Neural cell (in vitro differentiated cells): ENCODE results near the gene P2RX2. TPM values are rescaled to one million over a fixed set of nuclear protein-coding genes. Genes with fewer than 3 reads are reported as not detected.

Experiments
- H2AFZ ChIP-seq: fragments of 200-600, 300-800 bp; sonication (generic), shearing (Covaris generic); 2 replicates; pipeline ENCODE4 v1.6.0; 2014; ENCODE audit warnings: low read depth, mild to moderate bottlenecking, antibody characterized with exemption, low read length, moderate library complexity
- H3F3A ChIP-seq: fragments of 200-600 bp; shearing (Covaris generic); 2 replicates; pipeline ENCODE4 v1.6.1; 2016; ENCODE audit warnings: mild to moderate bottlenecking, moderate library complexity, mixed read lengths, antibody characterized with exemption, low read length; ENCODE audit not compliant: insufficient read depth, poor library complexity, severe bottlenecking
- H3K27ac ChIP-seq: fragments of 200-600, 300-800 bp; sonication (generic), shearing (Covaris generic); 2 replicates; pipeline ENCODE4 v1.5.1; 2014; ENCODE audit warnings: mild to moderate bottlenecking, low read length, moderate library complexity
- H3K27me3 ChIP-seq: fragments of 300-800, 200-600 bp; sonication (generic), shearing (Covaris generic); 2 replicates; pipeline ENCODE4 v1.6.0; 2014; ENCODE audit warnings: mild to moderate bottlenecking, low read depth, low read length, moderate library complexity; ENCODE audit not compliant: insufficient read depth
- H3K36me3 ChIP-seq: fragments of 300-800, 200-600 bp; sonication (generic), shearing (Covaris generic); 2 replicates; pipeline ENCODE4 v1.5.1; 2014; ENCODE audit warnings: mild to moderate bottlenecking, antibody characterized with exemption, low read length, moderate library complexity; ENCODE audit not compliant: insufficient read depth
- H3K4me2 ChIP-seq: fragments of 300-800, 200-600 bp; sonication (generic), shearing (Covaris generic); 2 replicates; pipeline ENCODE4 v1.6.0; 2014; ENCODE audit warnings: mild to moderate bottlenecking, low read length
- H3K4me3 ChIP-seq: fragments of 300-800, 200-600 bp; sonication (generic), shearing (Covaris generic); 2 replicates; pipeline ENCODE4 v1.5.1; 2014; ENCODE audit warnings: mild to moderate bottlenecking, low read length, moderate library complexity
- H3K79me2 ChIP-seq: fragments of 200-600 bp; shearing (Covaris generic); replicated peaks from 2 replicates; pipeline ENCODE4 v1.6.0; 2014; ENCODE audit warnings: mild to moderate bottlenecking, low read length, moderate library complexity; ENCODE audit not compliant: insufficient read depth
- H3K9ac ChIP-seq: fragments of 300-800, 200-600 bp; sonication (generic), shearing (Covaris generic); 2 replicates; pipeline ENCODE4 v1.6.1; 2016; ENCODE audit warnings: mild to moderate bottlenecking, low read length, mixed read lengths
- H3K9me2 ChIP-seq: fragments of 200-600 bp; shearing (Covaris generic); 2 replicates; pipeline ENCODE4 v1.6.1; 2016; ENCODE audit warnings: mild to moderate bottlenecking, low read length, mixed read lengths; ENCODE audit not compliant: insufficient read depth
- H3K9me3 ChIP-seq: fragments of 200-600, 300-800 bp; sonication (generic), shearing (Covaris generic); 2 replicates; pipeline ENCODE4 v1.6.1; 2016; ENCODE audit warnings: mild to moderate bottlenecking, mixed run types, low read length, moderate library complexity, mixed read lengths
- H4K20me1 ChIP-seq: fragments of 200-600 bp; shearing (Covaris generic); 2 replicates; pipeline ENCODE4 v1.6.1; 2016; ENCODE audit warnings: mild to moderate bottlenecking, mixed run types; ENCODE audit not compliant: insufficient read depth
- EP300 ChIP-seq: fragments of 450-650 bp; conservative IDR thresholded peaks from 2 replicates; pipeline ENCODE4 v1.6.1; 2014; ENCODE audit warnings: antibody characterized with exemption, mild to moderate bottlenecking, moderate library complexity; ENCODE audit not compliant: poor library complexity, severe bottlenecking
- EZH2 ChIP-seq: fragments of 200-600, 300-800 bp; shearing (Covaris generic), sonication (generic); IDR thresholded peaks from 2 replicates; pipeline ENCODE4 v1.6.1; 2014; ENCODE audit warnings: antibody characterized with exemption, low read length, borderline replicate concordance, mild to moderate bottlenecking; ENCODE audit not compliant: insufficient read depth, poor library complexity, severe bottlenecking
- MXI1 ChIP-seq: fragments of 450-650 bp; conservative IDR thresholded peaks from 2 replicates; pipeline ENCODE4 v1.6.1; 2014; ENCODE audit warnings: antibody characterized with exemption, mild to moderate bottlenecking; ENCODE audit not compliant: poor library complexity, severe bottlenecking
- POLR2AphosphoS5 ChIP-seq: IDR thresholded peaks from 2 replicates; pipeline ENCODE4 v1.6.1; 2012
- RAD21 ChIP-seq: fragments of 450-650 bp; conservative IDR thresholded peaks from 2 replicates; pipeline ENCODE4 v1.6.1; 2014; ENCODE audit warnings: antibody characterized with exemption, mild to moderate bottlenecking, moderate library complexity
- SMC3 ChIP-seq: fragments of 450-650 bp; conservative IDR thresholded peaks from 2 replicates; pipeline ENCODE4 v1.6.1; 2014; ENCODE audit warnings: antibody characterized with exemption, mild to moderate bottlenecking, moderate library complexity; ENCODE audit not compliant: poor library complexity
- polyA plus RNA-seq: library from polyadenylated mRNA; depleted of rRNA; stranded (reverse); fragments of >200 nt; gene quantifications from 2 replicates; pipeline ENCODE4 v1.2.3, GENCODE V29; 2014
- TF ChIP-seq, protein P1 (sequence below): fragments of 450-650 bp; IDR thresholded peaks from 2 replicates; pipeline ENCODE4 v1.5.1; 2014; ENCODE audit warnings: antibody characterized with exemption, mild to moderate bottlenecking, moderate library complexity; ENCODE audit not compliant: poor library complexity, severe bottlenecking
- TF ChIP-seq, protein P2 (sequence below): IDR thresholded peaks from 2 replicates; pipeline ENCODE4 v1.6.1; 2012; ENCODE audit warnings: borderline replicate concordance

Gene P2RX2
- polyA plus RNA-seq, 1 donor from 2014 or later = not detected

GRCh38 chr12:132619386-132620112 is 973 bp downstream of the P2RX2 start:
- no peak overlapping the region for H3K4me2 ChIP-seq

DNA sequence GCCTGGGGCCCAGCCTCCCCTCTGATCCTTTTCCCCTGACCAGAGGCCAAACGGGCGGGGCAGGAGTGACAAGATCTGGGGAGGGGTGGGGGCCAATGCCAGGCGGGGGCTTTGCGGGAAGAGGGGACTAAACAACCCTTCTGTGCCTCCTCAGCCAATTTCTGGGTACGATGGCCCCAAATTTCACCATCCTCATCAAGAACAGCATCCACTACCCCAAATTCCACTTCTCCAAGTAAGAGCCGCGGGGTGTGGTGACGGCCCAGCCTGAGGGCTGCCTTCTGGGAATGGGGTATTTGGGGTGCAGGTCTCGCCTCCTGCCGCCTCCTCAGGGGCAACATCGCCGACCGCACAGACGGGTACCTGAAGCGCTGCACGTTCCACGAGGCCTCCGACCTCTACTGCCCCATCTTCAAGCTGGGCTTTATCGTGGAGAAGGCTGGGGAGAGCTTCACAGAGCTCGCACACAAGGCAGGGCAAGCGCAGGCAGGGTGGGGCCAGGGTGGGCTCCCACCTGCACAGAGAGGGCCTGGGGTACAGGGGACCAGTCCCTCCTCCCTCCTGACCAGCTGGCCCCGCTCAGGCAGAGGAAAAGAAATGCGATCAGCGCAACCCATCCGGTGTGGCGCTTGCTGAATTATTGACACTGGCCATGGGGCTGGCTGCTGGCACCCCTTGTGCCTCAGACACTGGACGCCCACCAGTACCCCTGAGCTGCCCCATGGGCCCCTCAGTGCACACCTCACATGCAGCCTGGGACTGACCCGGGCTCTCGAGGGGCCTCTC is 1.7 kb downstream of the P2RX2 start:
- Histone ChIP-seq H3F3A (no peaks in the 10 kb centered on the region), H3K79me2 (no peaks in the 10 kb centered on the region), H3K27me3 (peaks cover 33% of the 10 kb centered on the region)
- TF ChIP-seq, protein P1, sequence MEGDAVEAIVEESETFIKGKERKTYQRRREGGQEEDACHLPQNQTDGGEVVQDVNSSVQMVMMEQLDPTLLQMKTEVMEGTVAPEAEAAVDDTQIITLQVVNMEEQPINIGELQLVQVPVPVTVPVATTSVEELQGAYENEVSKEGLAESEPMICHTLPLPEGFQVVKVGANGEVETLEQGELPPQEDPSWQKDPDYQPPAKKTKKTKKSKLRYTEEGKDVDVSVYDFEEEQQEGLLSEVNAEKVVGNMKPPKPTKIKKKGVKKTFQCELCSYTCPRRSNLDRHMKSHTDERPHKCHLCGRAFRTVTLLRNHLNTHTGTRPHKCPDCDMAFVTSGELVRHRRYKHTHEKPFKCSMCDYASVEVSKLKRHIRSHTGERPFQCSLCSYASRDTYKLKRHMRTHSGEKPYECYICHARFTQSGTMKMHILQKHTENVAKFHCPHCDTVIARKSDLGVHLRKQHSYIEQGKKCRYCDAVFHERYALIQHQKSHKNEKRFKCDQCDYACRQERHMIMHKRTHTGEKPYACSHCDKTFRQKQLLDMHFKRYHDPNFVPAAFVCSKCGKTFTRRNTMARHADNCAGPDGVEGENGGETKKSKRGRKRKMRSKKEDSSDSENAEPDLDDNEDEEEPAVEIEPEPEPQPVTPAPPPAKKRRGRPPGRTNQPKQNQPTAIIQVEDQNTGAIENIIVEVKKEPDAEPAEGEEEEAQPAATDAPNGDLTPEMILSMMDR = no peak
- TF ChIP-seq EP300 = no peak
- no peak for TF ChIP-seq POLR2AphosphoS5
- no peak for TF ChIP-seq SMC3
- TF ChIP-seq EZH2 = no peak
- no peak for TF ChIP-seq RAD21
- no peak for TF ChIP-seq MXI1

More at GRCh38 chr12:132619386-132620112, 973 bp downstream of the P2RX2 start:
- Histone ChIP-seq H3K36me3 (no peaks in the 10 kb centered on the region), H3K9ac (no peak overlapping the region), H3K9me2 (no peaks in the 10 kb centered on the region), H3K27ac (no peak overlapping the region), H2AFZ (no peak overlapping the region), H3F3A (no peaks in the 10 kb centered on the region), H3K9me3 (peaks cover 12% of the 10 kb centered on the region), H3K79me2 (no peaks in the 10 kb centered on the region), H3K4me3 (no peak overlapping the region), H4K20me1 (no peaks in the 10 kb centered on the region), H3K27me3 (peaks cover 36% of the 10 kb centered on the region)
- TF ChIP-seq EZH2 (no peak), SMC3 (no peak), MXI1 (no peak), EP300 (no peak), POLR2AphosphoS5 (no peak), RAD21 (no peak)
- TF ChIP-seq, protein P2, sequence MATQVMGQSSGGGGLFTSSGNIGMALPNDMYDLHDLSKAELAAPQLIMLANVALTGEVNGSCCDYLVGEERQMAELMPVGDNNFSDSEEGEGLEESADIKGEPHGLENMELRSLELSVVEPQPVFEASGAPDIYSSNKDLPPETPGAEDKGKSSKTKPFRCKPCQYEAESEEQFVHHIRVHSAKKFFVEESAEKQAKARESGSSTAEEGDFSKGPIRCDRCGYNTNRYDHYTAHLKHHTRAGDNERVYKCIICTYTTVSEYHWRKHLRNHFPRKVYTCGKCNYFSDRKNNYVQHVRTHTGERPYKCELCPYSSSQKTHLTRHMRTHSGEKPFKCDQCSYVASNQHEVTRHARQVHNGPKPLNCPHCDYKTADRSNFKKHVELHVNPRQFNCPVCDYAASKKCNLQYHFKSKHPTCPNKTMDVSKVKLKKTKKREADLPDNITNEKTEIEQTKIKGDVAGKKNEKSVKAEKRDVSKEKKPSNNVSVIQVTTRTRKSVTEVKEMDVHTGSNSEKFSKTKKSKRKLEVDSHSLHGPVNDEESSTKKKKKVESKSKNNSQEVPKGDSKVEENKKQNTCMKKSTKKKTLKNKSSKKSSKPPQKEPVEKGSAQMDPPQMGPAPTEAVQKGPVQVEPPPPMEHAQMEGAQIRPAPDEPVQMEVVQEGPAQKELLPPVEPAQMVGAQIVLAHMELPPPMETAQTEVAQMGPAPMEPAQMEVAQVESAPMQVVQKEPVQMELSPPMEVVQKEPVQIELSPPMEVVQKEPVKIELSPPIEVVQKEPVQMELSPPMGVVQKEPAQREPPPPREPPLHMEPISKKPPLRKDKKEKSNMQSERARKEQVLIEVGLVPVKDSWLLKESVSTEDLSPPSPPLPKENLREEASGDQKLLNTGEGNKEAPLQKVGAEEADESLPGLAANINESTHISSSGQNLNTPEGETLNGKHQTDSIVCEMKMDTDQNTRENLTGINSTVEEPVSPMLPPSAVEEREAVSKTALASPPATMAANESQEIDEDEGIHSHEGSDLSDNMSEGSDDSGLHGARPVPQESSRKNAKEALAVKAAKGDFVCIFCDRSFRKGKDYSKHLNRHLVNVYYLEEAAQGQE = no peak
- TF ChIP-seq, protein P1 = no peak

More for the DNA sequence above, 1.7 kb downstream of the P2RX2 start:
- no peak overlapping the region for H3K4me3 ChIP-seq
- no peak overlapping the region for H3K4me2 ChIP-seq
- no peaks in the 10 kb centered on the region for H4K20me1 ChIP-seq
- H3K9ac ChIP-seq = no peak overlapping the region
- H2AFZ ChIP-seq = no peak overlapping the region
- H3K9me3 ChIP-seq = peaks cover 12% of the 10 kb centered on the region
- no peak overlapping the region for H3K27ac ChIP-seq
- no peaks in the 10 kb centered on the region for H3K9me2 ChIP-seq
- H3K36me3 ChIP-seq = no peaks in the 10 kb centered on the region
